NT2/D1 (cell line): ENCODE data around the gene CREB5.

Experiments used
- DNase-seq: peaks from one replicate; pipeline ENCODE4 v3.0.0-alpha.2; 2011; ENCODE audit warnings: low read depth, low spot score
- H3K27me3 ChIP-seq: 2 replicates; pipeline ENCODE4 v1.6.0; 2011; ENCODE audit warnings: mild to moderate bottlenecking; ENCODE audit not compliant: insufficient read length, insufficient read depth
- H3K36me3 ChIP-seq: 2 replicates; pipeline ENCODE4 v1.6.1; 2011; ENCODE audit warnings: mild to moderate bottlenecking, low read length, mixed read lengths; ENCODE audit not compliant: insufficient read depth, insufficient read length
- H3K4me1 ChIP-seq: 2 replicates; pipeline ENCODE4 v1.5.1; 2011; ENCODE audit not compliant: insufficient read depth, insufficient read length
- H3K4me3 ChIP-seq: 2 replicates; pipeline ENCODE4 v1.5.1; 2011; ENCODE audit warnings: low read depth; ENCODE audit not compliant: insufficient read length
- H3K9ac ChIP-seq: 2 replicates; pipeline ENCODE4 v1.6.0; 2011; ENCODE audit warnings: low read depth; ENCODE audit not compliant: insufficient read length
- H3K9me3 ChIP-seq: 2 replicates; pipeline ENCODE4 v1.5.1; 2011; ENCODE audit warnings: mild to moderate bottlenecking, low read length; ENCODE audit not compliant: insufficient read depth
- SUZ12 ChIP-seq: IDR thresholded peaks from 2 replicates; pipeline ENCODE4 v1.6.1; 2011; ENCODE audit not compliant: insufficient read length, insufficient read depth; ENCODE audit errors: extremely low read depth
- YY1 ChIP-seq: IDR thresholded peaks from 2 replicates; pipeline ENCODE4 v1.6.1; 2011; ENCODE audit not compliant: insufficient read length, insufficient read depth
- ZNF274 ChIP-seq: IDR thresholded peaks from 2 replicates; pipeline ENCODE4 v1.6.1; 2011; ENCODE audit warnings: mild to moderate bottlenecking, low read depth, low read length

The CREB5 gene

GRCh38 chr7:28855538-28856217 lies 443.4 kb downstream of the CREB5 start:
- no peak overlapping the region for H3K9ac ChIP-seq
- peaks cover 23% of the 10 kb centered on the region for H3K27me3 ChIP-seq
- TF ChIP-seq SUZ12 (no peak), YY1 (no peak), ZNF274 (no peak)
- H3K36me3 ChIP-seq = no peaks in the 10 kb centered on the region
- no peak for DNase-seq
- H3K9me3 ChIP-seq = no peaks in the 10 kb centered on the region
- H3K4me1 ChIP-seq = no peaks in the 10 kb centered on the region
- H3K4me3 ChIP-seq = no peak overlapping the region

- H3K9me3 ChIP-seq = no peaks in the 10 kb centered on the region
- DNase-seq = no peak
- no peaks in the 10 kb centered on the region for H3K4me1 ChIP-seq
- peaks cover 23% of the 10 kb centered on the region for H3K27me3 ChIP-seq
- H3K36me3 ChIP-seq = no peaks in the 10 kb centered on the region
- no peak overlapping the region for H3K9ac ChIP-seq
- TF ChIP-seq YY1 = no peak
- no peak for TF ChIP-seq ZNF274
- TF ChIP-seq SUZ12 = no peak
- no peak overlapping the region for H3K4me3 ChIP-seq
Observed at GRCh38 chr7:28856656-28857055, 444.3 kb downstream of the CREB5 start.

- no peak overlapping the region for H3K9ac ChIP-seq
- H3K36me3 ChIP-seq = no peaks in the 10 kb centered on the region
- no peaks in the 10 kb centered on the region for H3K4me1 ChIP-seq
- no peak for DNase-seq
- no peak overlapping the region for H3K4me3 ChIP-seq
- H3K27me3 ChIP-seq = peaks cover 9% of the 10 kb centered on the region
- TF ChIP-seq ZNF274 = no peak
- TF ChIP-seq SUZ12 = no peak
- no peak for TF ChIP-seq YY1
- no peaks in the 10 kb centered on the region for H3K9me3 ChIP-seq
Observed at GRCh38 chr7:28858206-28858605, 445.9 kb downstream of the CREB5 start.

GRCh38 chr7:28858895-28859294 lies 446.6 kb downstream of the CREB5 start:
- DNase-seq = no peak
- TF ChIP-seq ZNF274 (no peak), SUZ12 (no peak), YY1 (no peak)
- Histone ChIP-seq H3K9ac (no peak overlapping the region), H3K9me3 (no peaks in the 10 kb centered on the region), H3K36me3 (no peaks in the 10 kb centered on the region), H3K27me3 (peaks cover 2% of the 10 kb centered on the region), H3K4me3 (no peak overlapping the region), H3K4me1 (no peaks in the 10 kb centered on the region)

- TF ChIP-seq YY1 (no peak), ZNF274 (no peak), SUZ12 (no peak)
- H3K4me3 ChIP-seq = no peak overlapping the region
- H3K9ac ChIP-seq = no peak overlapping the region
- H3K9me3 ChIP-seq = no peaks in the 10 kb centered on the region
- no peaks in the 10 kb centered on the region for H3K36me3 ChIP-seq
- no peaks in the 10 kb centered on the region for H3K4me1 ChIP-seq
- no peaks in the 10 kb centered on the region for H3K27me3 ChIP-seq
- no peak for DNase-seq
Observed at GRCh38 chr7:28861825-28862224, 449.5 kb downstream of the CREB5 start.

- DNase-seq = no peak
- no peaks in the 10 kb centered on the region for H3K27me3 ChIP-seq
- no peak overlapping the region for H3K9ac ChIP-seq
- H3K4me3 ChIP-seq = no peak overlapping the region
- no peaks in the 10 kb centered on the region for H3K36me3 ChIP-seq
- TF ChIP-seq SUZ12 (no peak), YY1 (no peak), ZNF274 (no peak)
- no peaks in the 10 kb centered on the region for H3K4me1 ChIP-seq
- no peaks in the 10 kb centered on the region for H3K9me3 ChIP-seq
Observed at GRCh38 chr7:28862595-28863272, 450.4 kb downstream of the CREB5 start.

GRCh38 chr7:28865601-28866144 lies 453.4 kb downstream of the CREB5 start:
- Histone ChIP-seq H3K4me3 (no peak overlapping the region), H3K9me3 (no peaks in the 10 kb centered on the region), H3K4me1 (no peaks in the 10 kb centered on the region), H3K36me3 (no peaks in the 10 kb centered on the region), H3K27me3 (no peaks in the 10 kb centered on the region), H3K9ac (no peak overlapping the region)
- TF ChIP-seq YY1 (no peak), SUZ12 (no peak), ZNF274 (no peak)
- DNase-seq = no peak
